OCI-LY1 (cell line): ENCODE data around the gene MIB2.

ENCODE experiments used
- H2AFZ ChIP-seq: fragments of 200-600 bp; sonication (generic), shearing (Covaris generic); 2 replicates; pipeline ENCODE4 v1.6.0; 2014; ENCODE audit warnings: antibody characterized with exemption, mild to moderate bottlenecking, low read length
- H3F3A ChIP-seq: fragments of 200-600 bp; sonication (generic), shearing (Covaris generic); 2 replicates; pipeline ENCODE4 v1.6.0; 2014; ENCODE audit warnings: mild to moderate bottlenecking, antibody characterized with exemption, low read length, moderate library complexity; ENCODE audit not compliant: insufficient read depth
- H3K27ac ChIP-seq: fragments of 200-600 bp; sonication (generic); 2 replicates; pipeline ENCODE4 v1.5.1; 2014; ENCODE audit warnings: low read length, mixed run types, mild to moderate bottlenecking, low read depth; ENCODE audit not compliant: poor library complexity, severe bottlenecking
- H3K27me3 ChIP-seq: fragments of 200-600 bp; sonication (generic); 2 replicates; pipeline ENCODE4 v1.6.0; 2014; ENCODE audit warnings: antibody characterized with exemption, mild to moderate bottlenecking, low read length, moderate library complexity; ENCODE audit not compliant: insufficient read depth
- H3K36me3 ChIP-seq: fragments of 200-600 bp; sonication (generic); 2 replicates; pipeline ENCODE4 v1.6.1; 2014; ENCODE audit warnings: mild to moderate bottlenecking, antibody characterized with exemption, low read length, moderate library complexity, mixed read lengths; ENCODE audit not compliant: insufficient read depth
- H3K4me1 ChIP-seq: fragments of 200-600 bp; sonication (generic); 2 replicates; pipeline ENCODE4 v1.5.1; 2014; ENCODE audit warnings: mild to moderate bottlenecking, low read length, moderate library complexity; ENCODE audit not compliant: insufficient read depth, severe bottlenecking
- H3K4me2 ChIP-seq: fragments of 200-600 bp; sonication (generic), shearing (Covaris generic); 2 replicates; pipeline ENCODE4 v1.6.1; 2014; ENCODE audit warnings: low read length
- H3K4me3 ChIP-seq: fragments of 200-600 bp; sonication (generic); 2 replicates; pipeline ENCODE4 v1.5.1; 2014; ENCODE audit warnings: low read length, low read depth, mild to moderate bottlenecking, mixed read lengths; ENCODE audit not compliant: poor library complexity, severe bottlenecking
- H3K79me2 ChIP-seq: fragments of 200-600 bp; shearing (Covaris generic); 2 replicates; pipeline ENCODE4 v1.6.1; 2016; ENCODE audit warnings: mixed run types, low read length, mixed read lengths; ENCODE audit not compliant: insufficient read depth
- H3K9ac ChIP-seq: fragments of 200-600 bp; sonication (generic), shearing (Covaris generic); 2 replicates; pipeline ENCODE4 v1.6.1; 2014; ENCODE audit warnings: mild to moderate bottlenecking, low read length, mixed read lengths
- H3K9me2 ChIP-seq: fragments of 200-600 bp; sonication (generic), shearing (Covaris generic); 2 replicates; pipeline ENCODE4 v1.6.1; 2014; ENCODE audit warnings: low read depth, mild to moderate bottlenecking, low read length, mixed read lengths
- H3K9me3 ChIP-seq: fragments of 200-600 bp; shearing (Covaris generic); 2 replicates; pipeline ENCODE4 v1.6.1; 2014; ENCODE audit warnings: low read length, mixed read lengths
- H4K20me1 ChIP-seq: fragments of 200-600 bp; sonication (generic), shearing (Covaris generic); 2 replicates; pipeline ENCODE4 v1.6.0; 2016; ENCODE audit warnings: mild to moderate bottlenecking, low read length; ENCODE audit not compliant: insufficient read depth
- EZH2 ChIP-seq: fragments of 200-600 bp; sonication (generic), shearing (Covaris generic); IDR thresholded peaks from 2 replicates; pipeline ENCODE4 v1.8.0; 2017; ENCODE audit warnings: borderline replicate concordance, mixed run types, mild to moderate bottlenecking, antibody characterized with exemption, low read length, moderate library complexity, mixed read lengths
- TF ChIP-seq, protein P1 (sequence below): fragments of 200-600 bp; sonication (generic), shearing (Covaris generic); IDR thresholded peaks from 2 replicates; pipeline ENCODE4 v1.5.1; 2017; ENCODE audit warnings: mild to moderate bottlenecking, antibody characterized with exemption, low read length, moderate library complexity, mixed read lengths

Gene MIB2

DNA sequence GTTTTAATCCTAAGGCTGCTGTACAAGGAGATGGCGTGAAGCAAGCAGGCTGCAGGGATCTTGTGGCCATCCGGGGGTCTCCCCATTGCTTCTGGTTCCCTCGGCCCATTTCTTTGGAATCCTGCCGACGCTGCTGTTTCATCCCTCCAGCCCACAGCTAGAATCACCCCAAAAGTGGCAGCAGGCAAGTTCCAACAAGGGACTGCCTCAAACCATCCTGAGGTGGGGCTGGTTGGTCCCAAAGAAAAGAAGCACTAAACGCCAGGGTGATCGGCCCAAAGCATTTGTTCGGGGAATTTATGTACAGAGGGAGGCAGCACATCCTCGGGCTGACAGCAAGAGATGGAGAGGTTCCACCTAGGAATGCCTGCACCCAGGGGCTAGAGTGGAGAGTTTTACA lies 4.5 kb upstream of the MIB2 start:
- no peak overlapping the region for H3K4me2 ChIP-seq
- H3K79me2 ChIP-seq, result no peaks in the 10 kb centered on the region
- no peaks in the 10 kb centered on the region for H3K27me3 ChIP-seq
- H3K9ac ChIP-seq, result no peak overlapping the region
- H4K20me1 ChIP-seq, result no peaks in the 10 kb centered on the region
- no peak overlapping the region for H3K27ac ChIP-seq
- H3K4me1 ChIP-seq, result peaks cover 28% of the 10 kb centered on the region
- H2AFZ ChIP-seq, result no peak overlapping the region
- no peak overlapping the region for H3K4me3 ChIP-seq
- H3K36me3 ChIP-seq, result no peaks in the 10 kb centered on the region
- no peak for TF ChIP-seq EZH2
- TF ChIP-seq, protein P1, sequence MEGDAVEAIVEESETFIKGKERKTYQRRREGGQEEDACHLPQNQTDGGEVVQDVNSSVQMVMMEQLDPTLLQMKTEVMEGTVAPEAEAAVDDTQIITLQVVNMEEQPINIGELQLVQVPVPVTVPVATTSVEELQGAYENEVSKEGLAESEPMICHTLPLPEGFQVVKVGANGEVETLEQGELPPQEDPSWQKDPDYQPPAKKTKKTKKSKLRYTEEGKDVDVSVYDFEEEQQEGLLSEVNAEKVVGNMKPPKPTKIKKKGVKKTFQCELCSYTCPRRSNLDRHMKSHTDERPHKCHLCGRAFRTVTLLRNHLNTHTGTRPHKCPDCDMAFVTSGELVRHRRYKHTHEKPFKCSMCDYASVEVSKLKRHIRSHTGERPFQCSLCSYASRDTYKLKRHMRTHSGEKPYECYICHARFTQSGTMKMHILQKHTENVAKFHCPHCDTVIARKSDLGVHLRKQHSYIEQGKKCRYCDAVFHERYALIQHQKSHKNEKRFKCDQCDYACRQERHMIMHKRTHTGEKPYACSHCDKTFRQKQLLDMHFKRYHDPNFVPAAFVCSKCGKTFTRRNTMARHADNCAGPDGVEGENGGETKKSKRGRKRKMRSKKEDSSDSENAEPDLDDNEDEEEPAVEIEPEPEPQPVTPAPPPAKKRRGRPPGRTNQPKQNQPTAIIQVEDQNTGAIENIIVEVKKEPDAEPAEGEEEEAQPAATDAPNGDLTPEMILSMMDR, result no peak
- no peaks in the 10 kb centered on the region for H3K9me3 ChIP-seq
- H3F3A ChIP-seq, result no peaks in the 10 kb centered on the region
- no peaks in the 10 kb centered on the region for H3K9me2 ChIP-seq

DNA sequence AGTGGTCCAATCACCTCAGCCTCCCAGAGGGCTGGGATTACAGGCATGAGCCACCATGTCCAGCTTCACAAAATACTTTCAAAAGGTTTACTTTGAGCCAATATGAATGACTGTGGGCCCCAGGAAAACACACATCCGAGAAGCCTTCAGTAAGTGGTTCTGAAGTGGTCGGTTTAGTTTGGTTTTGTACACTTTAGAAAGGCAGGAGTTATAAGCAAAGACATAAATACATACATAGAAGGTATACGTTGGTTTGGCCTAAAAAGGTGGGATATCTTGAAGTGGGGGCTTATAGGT lies 3.2 kb upstream of the MIB2 start:
- no peaks in the 10 kb centered on the region for H3F3A ChIP-seq
- H3K9ac ChIP-seq, result no peak overlapping the region
- H3K4me3 ChIP-seq, result no peak overlapping the region
- no peak overlapping the region for H3K4me2 ChIP-seq
- no peak overlapping the region for H2AFZ ChIP-seq
- no peaks in the 10 kb centered on the region for H3K9me2 ChIP-seq
- H3K36me3 ChIP-seq, result no peaks in the 10 kb centered on the region
- H3K27me3 ChIP-seq, result no peaks in the 10 kb centered on the region
- H3K4me1 ChIP-seq, result peaks cover 31% of the 10 kb centered on the region
- no peaks in the 10 kb centered on the region for H3K9me3 ChIP-seq
- H3K27ac ChIP-seq, result no peak overlapping the region
- H4K20me1 ChIP-seq, result no peaks in the 10 kb centered on the region
- TF ChIP-seq, protein P1, result no peak
- TF ChIP-seq EZH2, result no peak
- no peaks in the 10 kb centered on the region for H3K79me2 ChIP-seq

DNA sequence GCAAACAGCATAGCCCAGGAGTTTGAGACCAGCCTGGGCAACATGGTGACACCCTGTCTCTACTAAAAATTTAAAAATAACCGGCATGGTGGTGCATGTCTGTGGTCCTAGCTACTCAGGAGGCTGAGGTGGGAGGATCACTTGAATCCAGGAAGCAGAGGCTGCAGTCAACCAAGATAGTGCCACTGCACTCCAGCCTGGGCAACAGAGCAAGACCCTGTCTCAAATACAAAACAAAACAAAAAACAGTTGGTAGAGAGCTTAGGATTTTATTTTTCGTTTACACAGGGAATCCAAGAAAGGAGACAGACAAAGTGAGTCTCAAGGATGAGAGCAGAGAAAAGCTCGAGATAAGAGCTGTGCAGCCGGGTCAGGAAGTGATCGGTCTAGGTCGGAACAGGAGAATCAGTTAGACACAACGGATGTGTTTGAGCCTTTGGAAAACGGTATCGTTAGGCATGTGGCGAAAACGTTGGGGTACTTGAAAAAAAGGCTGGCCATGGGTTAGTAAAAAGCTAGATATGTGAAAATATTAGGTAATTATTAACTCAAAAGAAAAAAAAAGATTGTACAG lies 1.7 kb upstream of the MIB2 start:
- H3K27ac ChIP-seq, result no peak overlapping the region
- H3K79me2 ChIP-seq, result no peaks in the 10 kb centered on the region
- peak overlapping the region; percentile 89 for H3K4me3 ChIP-seq
- TF ChIP-seq EZH2, result no peak
- TF ChIP-seq, protein P1, result no peak
- H2AFZ ChIP-seq, result no peak overlapping the region
- H3K9me3 ChIP-seq, result no peaks in the 10 kb centered on the region
- no peaks in the 10 kb centered on the region; the same call in 1 of the 2 replicates for H3K36me3 ChIP-seq
- no peaks in the 10 kb centered on the region for H3F3A ChIP-seq
- H4K20me1 ChIP-seq, result no peaks in the 10 kb centered on the region
- peaks cover 29% of the 10 kb centered on the region for H3K4me1 ChIP-seq
- no peaks in the 10 kb centered on the region for H3K27me3 ChIP-seq
- H3K9ac ChIP-seq, result no peak overlapping the region
- no peaks in the 10 kb centered on the region for H3K9me2 ChIP-seq
- H3K4me2 ChIP-seq, result peak overlapping the region; percentile 66
